ENCODE measurements around the gene USP17L11. TPM values are rescaled to one million over a fixed set of nuclear protein-coding genes. Genes with fewer than 3 reads are reported as not detected.
"Not testable (repeated sequence)": the region's sequence is repeated elsewhere in the genome, so short reads cannot be mapped to it uniquely, and the experiment has no call there.

The USP17L11 gene
- total RNA-seq, 2 donors from 2014 or later = not detected

- not testable (repeated sequence) for H3K4me3 ChIP-seq; H3K36me3 ChIP-seq; H3K27ac ChIP-seq; DNase-seq (ENCODE audit: low spot score); H3K4me1 ChIP-seq; H3K27me3 ChIP-seq; H3K9me3 ChIP-seq
Observed at GRCh38 chr4:9262572-9262971, 47.4 kb downstream of the USP17L11 start, which contains the start of gene USP17L21. USP17L21 (plus strand) TSS chr4:9262872; CDS start chr4:9262872, 0 bp downstream.

Other genes with a start within 250 kb of the USP17L11 start
- not detected for gene FAM90A26, start 45.0 kb upstream of the USP17L11 start, total RNA-seq
- not detected for gene USP17L10, start 4.7 kb upstream of the USP17L11 start, total RNA-seq
- gene USP17L12, start 4.7 kb downstream of the USP17L11 start, total RNA-seq = not detected
- gene USP17L13, start 9.5 kb downstream of the USP17L11 start, total RNA-seq = not detected
- gene USP17L15, start 19.0 kb downstream of the USP17L11 start, total RNA-seq = not detected
- gene USP17L17, start 28.5 kb downstream of the USP17L11 start, total RNA-seq = not detected
- gene USP17L18, start 33.2 kb downstream of the USP17L11 start, total RNA-seq = not detected
- not detected for gene USP17L19, start 38.0 kb downstream of the USP17L11 start, total RNA-seq
- gene USP17L20, start 42.7 kb downstream of the USP17L11 start, total RNA-seq = not detected
- not detected for gene USP17L21, start 47.5 kb downstream of the USP17L11 start, total RNA-seq
- gene USP17L22, start 52.2 kb downstream of the USP17L11 start, total RNA-seq = not detected
- gene USP17L24, start 109.8 kb downstream of the USP17L11 start, total RNA-seq = not detected
- not detected for gene USP17L25, start 114.5 kb downstream of the USP17L11 start, total RNA-seq
- not detected for gene USP17L26, start 119.3 kb downstream of the USP17L11 start, total RNA-seq
- not detected for gene USP17L5, start 124.0 kb downstream of the USP17L11 start, total RNA-seq
- gene USP17L27, start 128.7 kb downstream of the USP17L11 start, total RNA-seq = not detected
- gene USP17L28, start 133.5 kb downstream of the USP17L11 start, total RNA-seq = not detected
- gene USP17L29, start 138.2 kb downstream of the USP17L11 start, total RNA-seq = not detected
- not detected for gene USP17L30, start 147.7 kb downstream of the USP17L11 start, total RNA-seq
- gene DEFB131A, start 229.0 kb downstream of the USP17L11 start, total RNA-seq = not detected

Measured in right atrium auricular region (tissue), 2 donors.